Measurements from ENCODE around the gene DAD1.

Gene DAD1

DNA sequence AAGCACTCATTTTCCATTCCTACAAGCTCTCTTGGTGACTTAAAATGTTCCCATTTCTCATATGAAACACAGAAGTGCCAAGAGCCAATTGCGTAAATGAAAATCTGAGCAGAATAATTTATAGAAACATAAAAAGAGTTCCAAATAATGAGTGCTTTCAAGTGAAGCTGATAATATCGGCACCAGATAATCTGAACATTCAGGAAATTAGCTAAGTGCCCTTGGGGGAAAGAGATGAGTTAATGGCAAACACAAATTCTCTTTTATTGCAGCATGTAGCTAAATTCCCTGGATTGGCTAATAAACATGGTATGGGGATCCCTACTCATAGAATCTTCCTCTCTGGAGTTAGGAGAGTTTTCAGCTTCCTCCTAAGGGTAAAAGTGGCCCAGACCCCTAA lies 46.7 kb downstream of the DAD1 start:
- Histone ChIP-seq H3F3A (ENCODE audit: insufficient read depth, low read length) (no peaks in the 10 kb centered on the region), H3K4me1 (ENCODE audit: insufficient read depth, low read length, severe bottlenecking) (peaks cover 8% of the 10 kb centered on the region), H3K27me3 (ENCODE audit: insufficient read depth, low read length) (no peaks in the 10 kb centered on the region), H3K9me3 (ENCODE audit: low read length) (no peaks in the 10 kb centered on the region), H3K4me2 (ENCODE audit: low read length) (no peak overlapping the region), H3K27ac (ENCODE audit: low read depth, low read length, poor library complexity, severe bottlenecking) (no peak overlapping the region), H4K20me1 (ENCODE audit: insufficient read depth, low read length) (no peaks in the 10 kb centered on the region), H2AFZ (ENCODE audit: low read length) (no peak overlapping the region), H3K79me2 (ENCODE audit: insufficient read depth, low read length) (no peaks in the 10 kb centered on the region), H3K9me2 (ENCODE audit: low read depth, low read length) (no peaks in the 10 kb centered on the region), H3K4me3 (ENCODE audit: low read depth, low read length, poor library complexity, severe bottlenecking) (no peak overlapping the region), H3K36me3 (ENCODE audit: insufficient read depth, low read length) (peaks cover 40% of the 10 kb centered on the region; the same call in 1 of the 2 replicates), H3K9ac (ENCODE audit: low read length) (no peak overlapping the region)
- TF ChIP-seq, protein P1, sequence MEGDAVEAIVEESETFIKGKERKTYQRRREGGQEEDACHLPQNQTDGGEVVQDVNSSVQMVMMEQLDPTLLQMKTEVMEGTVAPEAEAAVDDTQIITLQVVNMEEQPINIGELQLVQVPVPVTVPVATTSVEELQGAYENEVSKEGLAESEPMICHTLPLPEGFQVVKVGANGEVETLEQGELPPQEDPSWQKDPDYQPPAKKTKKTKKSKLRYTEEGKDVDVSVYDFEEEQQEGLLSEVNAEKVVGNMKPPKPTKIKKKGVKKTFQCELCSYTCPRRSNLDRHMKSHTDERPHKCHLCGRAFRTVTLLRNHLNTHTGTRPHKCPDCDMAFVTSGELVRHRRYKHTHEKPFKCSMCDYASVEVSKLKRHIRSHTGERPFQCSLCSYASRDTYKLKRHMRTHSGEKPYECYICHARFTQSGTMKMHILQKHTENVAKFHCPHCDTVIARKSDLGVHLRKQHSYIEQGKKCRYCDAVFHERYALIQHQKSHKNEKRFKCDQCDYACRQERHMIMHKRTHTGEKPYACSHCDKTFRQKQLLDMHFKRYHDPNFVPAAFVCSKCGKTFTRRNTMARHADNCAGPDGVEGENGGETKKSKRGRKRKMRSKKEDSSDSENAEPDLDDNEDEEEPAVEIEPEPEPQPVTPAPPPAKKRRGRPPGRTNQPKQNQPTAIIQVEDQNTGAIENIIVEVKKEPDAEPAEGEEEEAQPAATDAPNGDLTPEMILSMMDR (IDR thresholded peaks at IDR 0.05; ENCODE audit: low read length), result no peak
- TF ChIP-seq EZH2 (IDR thresholded peaks at IDR 0.05; ENCODE audit: borderline replicate concordance, low read length), result no peak

DNA sequence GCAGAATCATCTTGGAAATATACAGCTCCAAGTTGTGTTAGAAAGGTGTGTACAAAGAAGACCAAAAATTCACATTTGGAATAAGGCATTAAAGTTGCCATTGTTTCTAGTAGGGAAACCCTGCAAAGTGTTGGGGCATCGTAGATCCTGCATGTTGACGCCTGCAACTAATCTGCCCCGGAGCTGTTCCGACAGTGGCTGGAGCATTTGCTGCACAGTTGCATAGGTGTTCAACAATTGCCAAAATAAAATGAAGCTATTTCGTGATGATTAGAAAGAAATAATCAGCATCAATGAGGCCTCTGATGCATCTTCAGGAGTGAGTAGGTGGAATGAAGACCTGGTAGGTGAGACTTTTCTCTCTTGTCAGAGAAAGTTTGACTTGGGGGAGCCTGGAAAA lies 47.3 kb downstream of the DAD1 start:
- Histone ChIP-seq H3K27me3 (ENCODE audit: insufficient read depth, low read length) (no peaks in the 10 kb centered on the region), H3K27ac (ENCODE audit: low read depth, low read length, poor library complexity, severe bottlenecking) (no peak overlapping the region), H3K79me2 (ENCODE audit: insufficient read depth, low read length) (no peaks in the 10 kb centered on the region)

GRCh38 chr14:22540811-22541360 lies 48.1 kb downstream of the DAD1 start:
- H3K9me2 ChIP-seq (ENCODE audit: low read depth, low read length), result no peaks in the 10 kb centered on the region
- TF ChIP-seq EZH2 (IDR thresholded peaks at IDR 0.05; ENCODE audit: borderline replicate concordance, low read length), result no peak
- TF ChIP-seq, protein P1 (IDR thresholded peaks at IDR 0.05; ENCODE audit: low read length), result no peak
- no peaks in the 10 kb centered on the region for H3K79me2 ChIP-seq (ENCODE audit: insufficient read depth, low read length)
- H4K20me1 ChIP-seq (ENCODE audit: insufficient read depth, low read length), result no peaks in the 10 kb centered on the region
- peaks cover 49% of the 10 kb centered on the region for H3K36me3 ChIP-seq (ENCODE audit: insufficient read depth, low read length)
- no peaks in the 10 kb centered on the region for H3K9me3 ChIP-seq (ENCODE audit: low read length)
- H3K4me3 ChIP-seq (ENCODE audit: low read depth, low read length, poor library complexity, severe bottlenecking), result no peak overlapping the region
- H3K27me3 ChIP-seq (ENCODE audit: insufficient read depth, low read length), result no peaks in the 10 kb centered on the region
- no peaks in the 10 kb centered on the region for H3F3A ChIP-seq (ENCODE audit: insufficient read depth, low read length)
- no peak overlapping the region for H2AFZ ChIP-seq (ENCODE audit: low read length)
- H3K4me1 ChIP-seq (ENCODE audit: insufficient read depth, low read length, severe bottlenecking), result peaks cover 8% of the 10 kb centered on the region
- no peak overlapping the region for H3K9ac ChIP-seq (ENCODE audit: low read length)
- H3K4me2 ChIP-seq (ENCODE audit: low read length), result no peak overlapping the region
- no peak overlapping the region for H3K27ac ChIP-seq (ENCODE audit: low read depth, low read length, poor library complexity, severe bottlenecking)

More for the DNA sequence above, 47.3 kb downstream of the DAD1 start:
- H3K9me2 ChIP-seq (ENCODE audit: low read depth, low read length), result no peaks in the 10 kb centered on the region
- no peak overlapping the region for H2AFZ ChIP-seq (ENCODE audit: low read length)
- H3K9ac ChIP-seq (ENCODE audit: low read length), result no peak overlapping the region
- peaks cover 43% of the 10 kb centered on the region for H3K36me3 ChIP-seq (ENCODE audit: insufficient read depth, low read length)
- H4K20me1 ChIP-seq (ENCODE audit: insufficient read depth, low read length), result no peaks in the 10 kb centered on the region
- no peaks in the 10 kb centered on the region for H3F3A ChIP-seq (ENCODE audit: insufficient read depth, low read length)
- H3K4me1 ChIP-seq (ENCODE audit: insufficient read depth, low read length, severe bottlenecking), result peaks cover 8% of the 10 kb centered on the region
- no peak overlapping the region for H3K4me2 ChIP-seq (ENCODE audit: low read length)
- no peak for TF ChIP-seq EZH2 (IDR thresholded peaks at IDR 0.05; ENCODE audit: borderline replicate concordance, low read length)
- TF ChIP-seq, protein P1 (IDR thresholded peaks at IDR 0.05; ENCODE audit: low read length), result no peak
- no peaks in the 10 kb centered on the region for H3K9me3 ChIP-seq (ENCODE audit: low read length)
- H3K4me3 ChIP-seq (ENCODE audit: low read depth, low read length, poor library complexity, severe bottlenecking), result no peak overlapping the region

Data from OCI-LY1 (cell line).